HepG2 (cell line): ENCODE data around the gene SLC39A2. TPM values are rescaled to one million over a fixed set of nuclear protein-coding genes. Genes with fewer than 3 reads are reported as not detected.

ENCODE experiments used
- DNMT3B ChIP-seq: conservative IDR thresholded peaks from 2 replicates; pipeline ENCODE4 v1.6.1; 2016; ENCODE audit warnings: missing biosample characterization, control low read depth
- EZH2 ChIP-seq: conservative IDR thresholded peaks from 2 replicates; pipeline ENCODE4 v1.6.1; 2012; ENCODE audit warnings: mild to moderate bottlenecking, low read depth, low read length, moderate library complexity
- FOXC1 ChIP-seq: sonication (generic); formaldehyde crosslinking; IDR thresholded peaks from 2 replicates; pipeline ENCODE4 v1.8.0; 2022; ENCODE audit warnings: mild to moderate bottlenecking, missing genetic modification reagents, borderline replicate concordance
- FOXK1 ChIP-seq: sonication (generic); formaldehyde crosslinking; IDR thresholded peaks from 2 replicates; pipeline ENCODE4 v1.4.0; 2020; ENCODE audit warnings: low read depth, missing genetic modification reagents, borderline replicate concordance
- FOXO1 ChIP-seq: sonication (generic); formaldehyde crosslinking; IDR thresholded peaks from 2 replicates; pipeline ENCODE4 v1.4.0; 2020; ENCODE audit warnings: missing genetic modification reagents
- GTF2F1 ChIP-seq: fragments of 150-350 bp; IDR thresholded peaks from 2 replicates; pipeline ENCODE4 v1.6.1; 2014; ENCODE audit warnings: low read length
- HHEX ChIP-seq: IDR thresholded peaks from 2 replicates; pipeline ENCODE4 v1.6.1; 2016; ENCODE audit warnings: control low read depth
- HNRNPH1 ChIP-seq: fragments of 200-400 bp; formaldehyde crosslinking; optimal IDR thresholded peaks from 2 replicates; pipeline ENCODE3; 2017; ENCODE audit warnings: mild to moderate bottlenecking, low read depth, low read length
- IRX3 ChIP-seq: sonication (generic); formaldehyde crosslinking; IDR thresholded peaks from 2 replicates; pipeline ENCODE4 v1.8.1; 2023; ENCODE audit warnings: mild to moderate bottlenecking, low read depth, missing genetic modification reagents, borderline replicate concordance
- KDM4B ChIP-seq: sonication (generic); formaldehyde crosslinking; IDR thresholded peaks from 2 replicates; pipeline ENCODE4 v1.4.0; 2020; ENCODE audit warnings: missing genetic modification reagents
- MAZ ChIP-seq, 2 experiments: sonication (generic) in 1 of 2; formaldehyde crosslinking in 1 of 2; IDR thresholded peaks; 2 replicates each; pipeline versions ENCODE4 v1.5.0 to v1.6.1; 2012 to 2020; ENCODE audit warnings: low read depth in 2 of 2, mild to moderate bottlenecking in 2 of 2, borderline replicate concordance in 1 of 2, improper control_type of control experiment in 1 of 2, low read length in 1 of 2, missing genetic modification reagents in 1 of 2, moderate library complexity in 1 of 2
- MED8 ChIP-seq: sonication (generic); formaldehyde crosslinking; IDR thresholded peaks from 2 replicates; pipeline ENCODE4 v1.8.1; 2023; ENCODE audit warnings: mild to moderate bottlenecking, missing genetic modification reagents; ENCODE audit not compliant: insufficient replicate concordance
- MXI1 ChIP-seq: IDR thresholded peaks from 3 replicates; pipeline ENCODE4 v1.6.1; 2012; ENCODE audit warnings: low read depth, low read length, inconsistent platforms, borderline replicate concordance
- MYC ChIP-seq: sonication (generic); formaldehyde crosslinking; IDR thresholded peaks from 2 replicates; pipeline ENCODE4 v1.9.0; 2021; ENCODE audit warnings: missing genetic modification reagents, borderline replicate concordance
- NFYC ChIP-seq: IDR thresholded peaks from 2 replicates; pipeline ENCODE4 v1.6.1; 2016; ENCODE audit warnings: missing genetic modification reagents, missing compliant biosample characterization
- PHB2 ChIP-seq: fragments of 450-650 bp; IDR thresholded peaks from 2 replicates; pipeline ENCODE4 v1.6.1; 2018; ENCODE audit not compliant: partially characterized antibody
- POLR2A ChIP-seq, 2 experiments: IDR thresholded peaks; 2 replicates each; pipeline ENCODE4 v1.6.1; 2011; ENCODE audit warnings: low read depth in 2 of 2, low read length in 2 of 2, mild to moderate bottlenecking in 1 of 2, moderate library complexity in 1 of 2; ENCODE audit not compliant: insufficient read depth in 1 of 2
- SYNCRIP ChIP-seq: fragments of 200-400 bp; formaldehyde crosslinking; IDR thresholded peaks from 2 replicates; pipeline ENCODE4 v1.6.1; 2018; ENCODE audit warnings: mild to moderate bottlenecking, low read depth, low read length; ENCODE audit not compliant: insufficient read depth
- TP53 ChIP-seq: sonication (generic); formaldehyde crosslinking; conservative IDR thresholded peaks from 2 replicates; pipeline ENCODE4 v1.4.0; 2020; ENCODE audit warnings: missing genetic modification reagents
- ZBTB7A ChIP-seq: sonication (generic); formaldehyde crosslinking; IDR thresholded peaks from 2 replicates; pipeline ENCODE4 v1.8.0; 2022; ENCODE audit warnings: mild to moderate bottlenecking, missing genetic modification reagents
- ZNF101 ChIP-seq: sonication (generic); formaldehyde crosslinking; IDR thresholded peaks from 2 replicates; pipeline ENCODE4 v1.4.0; 2020; ENCODE audit warnings: mild to moderate bottlenecking, low read depth, missing genetic modification reagents, borderline replicate concordance
- ZNF367 ChIP-seq: sonication (generic); formaldehyde crosslinking; IDR thresholded peaks from 2 replicates; pipeline ENCODE4 v1.4.0; 2020; ENCODE audit warnings: missing genetic modification reagents, borderline replicate concordance
- polyA plus RNA-seq, 8 experiments: library from polyadenylated mRNA; depleted of rRNA in 3 of 8; stranded (reverse) in 7 of 8; unstranded in 1 of 8; fragments of >200 nt; fragmentation: Illumina TruSeq in 4 of 8; extraction: Trizol in 4 of 8; gene quantifications; 2 replicates each; pipeline versions ENCODE4 v1.2.1 to v1.2.3, GENCODE V29; 2011 to 2016; ENCODE audit warnings: low read depth in 4 of 8, missing spikeins in 1 of 8, mixed read lengths in 1 of 8; ENCODE audit not compliant: insufficient read depth in 1 of 8
- total RNA-seq, 5 experiments: library from RNA; depleted of rRNA; stranded (reverse); fragments of >200 nt; fragmentation: Illumina TruSeq; extraction: Trizol; gene quantifications; 2 replicates each; pipeline ENCODE4 v1.2.3, GENCODE V29; 2016; ENCODE audit warnings: low read depth in 1 of 5
- TF ChIP-seq, protein P1 (sequence below): sonication (generic); formaldehyde crosslinking; IDR thresholded peaks from 2 replicates; pipeline ENCODE4 v1.5.0; 2020; ENCODE audit warnings: mild to moderate bottlenecking, missing genetic modification reagents, moderate library complexity
- TF ChIP-seq, protein P2 (sequence below): sonication (generic); formaldehyde crosslinking; conservative IDR thresholded peaks from 2 replicates; pipeline ENCODE4 v1.8.1; 2023; ENCODE audit warnings: missing genetic modification reagents
- TF ChIP-seq, protein P3 (sequence below), 2 experiments: sonication (generic) in 1 of 2; formaldehyde crosslinking in 1 of 2; IDR thresholded peaks; 2 replicates each; pipeline versions ENCODE4 v1.5.1 to v1.6.1; 2011 to 2020; ENCODE audit warnings: borderline replicate concordance in 1 of 2, low read depth in 1 of 2, low read length in 1 of 2, mild to moderate bottlenecking in 1 of 2, missing genetic modification reagents in 1 of 2, moderate library complexity in 1 of 2
- TF ChIP-seq, protein P4 (sequence below): IDR thresholded peaks from 2 replicates; pipeline ENCODE4 v1.6.1; 2016; ENCODE audit warnings: missing compliant biosample characterization, missing genetic modification reagents, borderline replicate concordance

Gene SLC39A2
- total and polyA plus RNA-seq, 2 of the 13 experiments (the other 11 are each of a cell fraction or from before 2014, with no cell fraction given) = 0.08 to 0.11 TPM

DNA sequence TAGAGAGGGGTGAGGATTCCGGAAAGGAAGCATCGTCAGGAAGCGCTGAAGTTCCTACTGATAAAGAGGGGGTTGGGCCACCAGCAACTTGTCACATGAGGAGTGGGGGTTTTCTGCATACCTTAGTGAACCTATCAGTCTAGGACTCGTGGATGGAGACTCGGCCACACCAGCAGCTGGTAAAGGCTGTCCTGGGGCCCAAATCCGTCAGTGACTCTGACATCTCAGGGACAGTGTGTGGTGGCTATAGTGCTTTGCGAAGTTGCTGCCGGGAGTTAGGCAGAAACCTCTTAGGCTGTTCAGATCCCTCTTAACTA lies 27.4 kb upstream of the SLC39A2 start (continued):
- TF ChIP-seq, protein P1, sequence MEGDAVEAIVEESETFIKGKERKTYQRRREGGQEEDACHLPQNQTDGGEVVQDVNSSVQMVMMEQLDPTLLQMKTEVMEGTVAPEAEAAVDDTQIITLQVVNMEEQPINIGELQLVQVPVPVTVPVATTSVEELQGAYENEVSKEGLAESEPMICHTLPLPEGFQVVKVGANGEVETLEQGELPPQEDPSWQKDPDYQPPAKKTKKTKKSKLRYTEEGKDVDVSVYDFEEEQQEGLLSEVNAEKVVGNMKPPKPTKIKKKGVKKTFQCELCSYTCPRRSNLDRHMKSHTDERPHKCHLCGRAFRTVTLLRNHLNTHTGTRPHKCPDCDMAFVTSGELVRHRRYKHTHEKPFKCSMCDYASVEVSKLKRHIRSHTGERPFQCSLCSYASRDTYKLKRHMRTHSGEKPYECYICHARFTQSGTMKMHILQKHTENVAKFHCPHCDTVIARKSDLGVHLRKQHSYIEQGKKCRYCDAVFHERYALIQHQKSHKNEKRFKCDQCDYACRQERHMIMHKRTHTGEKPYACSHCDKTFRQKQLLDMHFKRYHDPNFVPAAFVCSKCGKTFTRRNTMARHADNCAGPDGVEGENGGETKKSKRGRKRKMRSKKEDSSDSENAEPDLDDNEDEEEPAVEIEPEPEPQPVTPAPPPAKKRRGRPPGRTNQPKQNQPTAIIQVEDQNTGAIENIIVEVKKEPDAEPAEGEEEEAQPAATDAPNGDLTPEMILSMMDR (CRISPR knock-in tag) = no peak
- TF ChIP-seq EZH2 (no peak), HNRNPH1 (no peak), FOXK1 (no peak), PHB2 (no peak), DNMT3B (no peak), HHEX (CRISPR knock-in tag) (no peak), GTF2F1 (no peak), MYC (CRISPR knock-in tag) (0 out of 2 replicates have a peak, but pooled peaks have one; percentile 8), POLR2A (IDR thresholded peaks at IDR 0.05; ENCODE audit: insufficient read depth in 1 of 2, low read depth in 2 of 2, low read length in 2 of 2) (0 out of 4 replicates have a peak, but pooled peaks of 1 of the 2 experiments have one; percentile 9), MED8 (CRISPR knock-in tag) (no peak), MXI1 (no peak), MAZ (IDR thresholded peaks at IDR 0.05; ENCODE audit: borderline replicate concordance, low read depth, low read length) (no peak), MAZ (CRISPR knock-in tag; IDR thresholded peaks at IDR 0.05; ENCODE audit: low read depth) (peak; percentile 63; the same call in 1 of the 2 replicates), KDM4B (no peak), NFYC (no peak), TP53 (CRISPR knock-in tag) (no peak), IRX3 (CRISPR knock-in tag) (no peak), ZNF367 (CRISPR knock-in tag) (no peak), ZBTB7A (no peak), SYNCRIP (no peak), FOXO1 (CRISPR knock-in tag) (no peak), FOXC1 (CRISPR knock-in tag) (no peak), ZNF101 (CRISPR knock-in tag) (no peak)
- TF ChIP-seq, protein P2, sequence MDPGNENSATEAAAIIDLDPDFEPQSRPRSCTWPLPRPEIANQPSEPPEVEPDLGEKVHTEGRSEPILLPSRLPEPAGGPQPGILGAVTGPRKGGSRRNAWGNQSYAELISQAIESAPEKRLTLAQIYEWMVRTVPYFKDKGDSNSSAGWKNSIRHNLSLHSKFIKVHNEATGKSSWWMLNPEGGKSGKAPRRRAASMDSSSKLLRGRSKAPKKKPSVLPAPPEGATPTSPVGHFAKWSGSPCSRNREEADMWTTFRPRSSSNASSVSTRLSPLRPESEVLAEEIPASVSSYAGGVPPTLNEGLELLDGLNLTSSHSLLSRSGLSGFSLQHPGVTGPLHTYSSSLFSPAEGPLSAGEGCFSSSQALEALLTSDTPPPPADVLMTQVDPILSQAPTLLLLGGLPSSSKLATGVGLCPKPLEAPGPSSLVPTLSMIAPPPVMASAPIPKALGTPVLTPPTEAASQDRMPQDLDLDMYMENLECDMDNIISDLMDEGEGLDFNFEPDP = 0 out of 2 replicates have a peak, but pooled peaks have one; percentile 53
- TF ChIP-seq, protein P3, sequence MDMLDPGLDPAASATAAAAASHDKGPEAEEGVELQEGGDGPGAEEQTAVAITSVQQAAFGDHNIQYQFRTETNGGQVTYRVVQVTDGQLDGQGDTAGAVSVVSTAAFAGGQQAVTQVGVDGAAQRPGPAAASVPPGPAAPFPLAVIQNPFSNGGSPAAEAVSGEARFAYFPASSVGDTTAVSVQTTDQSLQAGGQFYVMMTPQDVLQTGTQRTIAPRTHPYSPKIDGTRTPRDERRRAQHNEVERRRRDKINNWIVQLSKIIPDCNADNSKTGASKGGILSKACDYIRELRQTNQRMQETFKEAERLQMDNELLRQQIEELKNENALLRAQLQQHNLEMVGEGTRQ (IDR thresholded peaks at IDR 0.05; ENCODE audit: low read depth, low read length) = no peak
- TF ChIP-seq, protein P3 (CRISPR knock-in tag; IDR thresholded peaks at IDR 0.05; ENCODE audit: borderline replicate concordance) = peak; percentile 39; the same call in 1 of the 2 replicates
- TF ChIP-seq, protein P4, sequence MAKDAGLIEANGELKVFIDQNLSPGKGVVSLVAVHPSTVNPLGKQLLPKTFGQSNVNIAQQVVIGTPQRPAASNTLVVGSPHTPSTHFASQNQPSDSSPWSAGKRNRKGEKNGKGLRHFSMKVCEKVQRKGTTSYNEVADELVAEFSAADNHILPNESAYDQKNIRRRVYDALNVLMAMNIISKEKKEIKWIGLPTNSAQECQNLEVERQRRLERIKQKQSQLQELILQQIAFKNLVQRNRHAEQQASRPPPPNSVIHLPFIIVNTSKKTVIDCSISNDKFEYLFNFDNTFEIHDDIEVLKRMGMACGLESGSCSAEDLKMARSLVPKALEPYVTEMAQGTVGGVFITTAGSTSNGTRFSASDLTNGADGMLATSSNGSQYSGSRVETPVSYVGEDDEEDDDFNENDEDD = no peak
